Measurements from ENCODE around the gene SCNN1A.

DNA sequence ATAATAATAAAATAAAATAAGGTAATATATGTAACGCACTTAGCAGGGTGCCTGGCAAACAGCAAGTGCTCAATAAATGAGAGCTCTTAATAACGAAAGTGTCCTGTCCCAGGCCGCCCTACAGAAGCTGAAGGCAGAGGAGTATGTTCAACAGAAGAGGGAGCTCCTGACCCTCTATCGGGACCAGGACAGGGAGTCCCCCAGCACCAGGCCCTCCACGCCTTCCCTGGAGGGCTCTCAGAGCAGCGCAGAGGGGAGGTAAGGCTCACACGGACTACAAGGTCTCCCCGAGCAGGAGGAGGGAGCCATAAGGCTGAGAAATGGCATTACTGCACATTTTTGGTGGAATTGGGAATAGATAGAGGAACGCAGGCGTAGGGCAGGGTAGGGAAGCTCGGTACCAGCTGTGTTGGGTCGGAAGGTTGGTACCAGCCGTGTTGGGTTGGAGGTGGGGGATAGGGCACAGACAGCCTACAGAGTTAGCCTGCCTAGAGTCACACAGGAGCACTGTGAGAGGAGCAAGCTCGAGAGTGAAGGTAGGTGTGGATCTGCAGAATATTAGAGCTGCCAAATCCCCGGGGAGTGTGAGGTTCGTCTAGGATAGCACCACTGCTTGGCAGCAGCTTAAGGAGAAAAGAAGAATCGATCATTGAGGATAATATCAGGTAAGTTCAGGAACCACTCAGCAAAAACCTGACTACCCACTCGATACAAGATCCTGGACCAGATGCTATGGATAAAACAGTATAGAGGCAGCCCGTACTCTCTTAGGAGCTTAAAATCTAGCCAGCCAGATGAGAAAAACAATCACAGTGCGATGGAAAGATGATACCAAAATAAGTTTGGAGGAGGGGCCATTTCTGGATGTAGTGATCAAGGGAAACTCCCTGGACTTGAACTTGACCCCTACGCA is 48.8 kb downstream of the SCNN1A start:
- TF ChIP-seq, protein P1, sequence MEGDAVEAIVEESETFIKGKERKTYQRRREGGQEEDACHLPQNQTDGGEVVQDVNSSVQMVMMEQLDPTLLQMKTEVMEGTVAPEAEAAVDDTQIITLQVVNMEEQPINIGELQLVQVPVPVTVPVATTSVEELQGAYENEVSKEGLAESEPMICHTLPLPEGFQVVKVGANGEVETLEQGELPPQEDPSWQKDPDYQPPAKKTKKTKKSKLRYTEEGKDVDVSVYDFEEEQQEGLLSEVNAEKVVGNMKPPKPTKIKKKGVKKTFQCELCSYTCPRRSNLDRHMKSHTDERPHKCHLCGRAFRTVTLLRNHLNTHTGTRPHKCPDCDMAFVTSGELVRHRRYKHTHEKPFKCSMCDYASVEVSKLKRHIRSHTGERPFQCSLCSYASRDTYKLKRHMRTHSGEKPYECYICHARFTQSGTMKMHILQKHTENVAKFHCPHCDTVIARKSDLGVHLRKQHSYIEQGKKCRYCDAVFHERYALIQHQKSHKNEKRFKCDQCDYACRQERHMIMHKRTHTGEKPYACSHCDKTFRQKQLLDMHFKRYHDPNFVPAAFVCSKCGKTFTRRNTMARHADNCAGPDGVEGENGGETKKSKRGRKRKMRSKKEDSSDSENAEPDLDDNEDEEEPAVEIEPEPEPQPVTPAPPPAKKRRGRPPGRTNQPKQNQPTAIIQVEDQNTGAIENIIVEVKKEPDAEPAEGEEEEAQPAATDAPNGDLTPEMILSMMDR (IDR thresholded peaks at IDR 0.05): peak; percentile 40 to 78 (median 56)
- TF ChIP-seq POLR2A (IDR thresholded peaks at IDR 0.05): no peak

Data from heart left ventricle (tissue), 13 donors.